HG03066 (cell line): ENCODE results near the gene MAP3K20.
"Not testable (repeated sequence)": the region's sequence is repeated elsewhere in the genome, so short reads cannot be mapped to it uniquely, and the experiment has no call there.

Source experiments
- ATAC-seq: cut with Tn5 transposase; IDR thresholded peaks from one replicate; pipeline ENCODE4 v1.9.1; 2021; ENCODE audit warnings: low read depth; ENCODE audit not compliant: unreplicated experiment

MAP3K20 gene

GRCh38 chr2:173299764-173300163 lies 224.1 kb downstream of the MAP3K20 start:
- ATAC-seq: no peak

DNA sequence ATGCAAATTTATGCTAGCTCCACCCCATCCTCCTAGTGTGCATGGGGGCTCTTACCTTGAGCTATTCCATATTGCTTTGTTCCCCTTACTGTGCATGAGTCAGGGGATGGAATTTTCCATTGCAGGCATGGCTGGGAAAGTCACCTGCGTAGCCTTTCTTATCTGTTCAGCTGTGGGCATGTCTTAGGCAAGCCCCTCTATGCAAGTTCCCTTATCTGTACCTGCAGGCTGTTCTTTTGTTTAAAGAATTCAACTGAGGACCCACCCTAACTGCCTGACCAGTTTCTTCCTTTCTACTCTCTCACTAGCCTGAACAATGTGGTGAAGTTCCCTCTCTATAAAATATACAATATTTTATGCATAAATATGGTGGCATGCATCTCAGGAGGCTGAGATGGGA lies 224.8 kb downstream of the MAP3K20 start:
- ATAC-seq: no peak

- ATAC-seq: not testable (repeated sequence)
These were observed 225.9 kb downstream of the MAP3K20 start for GRCh38 chr2:173301549-173301948.

GRCh38 chr2:173305303-173305702 lies 229.7 kb downstream of the MAP3K20 start:
- no peak for ATAC-seq

DNA sequence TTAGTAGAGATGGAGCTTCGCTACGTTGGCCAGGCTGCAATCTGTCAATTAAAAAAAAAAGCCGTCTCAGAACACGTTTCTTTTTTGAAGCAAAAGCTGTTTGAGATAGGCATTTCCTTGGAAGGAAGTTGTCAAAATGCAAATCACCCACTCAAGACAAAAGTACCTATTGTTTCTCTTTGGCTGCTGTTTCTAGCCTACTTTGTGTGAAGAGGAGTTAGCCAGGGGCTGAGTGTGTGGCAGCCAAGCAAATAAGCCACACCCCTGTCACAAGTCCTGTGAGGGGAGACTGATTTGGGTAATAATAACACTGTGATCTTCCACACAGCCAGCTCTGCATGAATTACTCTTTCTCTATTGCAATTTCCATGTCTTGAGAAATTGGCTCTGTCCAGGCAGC lies 231.6 kb downstream of the MAP3K20 start:
- ATAC-seq: peak; percentile 72

GRCh38 chr2:173309370-173309769 lies 233.7 kb downstream of the MAP3K20 start:
- ATAC-seq: not testable (repeated sequence)

- ATAC-seq: no peak
These were observed 236.4 kb downstream of the MAP3K20 start for GRCh38 chr2:173311844-173312606.
